Measurements from ENCODE around the gene CEP57L1. TPM values are rescaled to one million over a fixed set of nuclear protein-coding genes. Genes with fewer than 3 reads are reported as not detected.

Gene CEP57L1
- total and polyA plus RNA-seq, 9 of the 15 experiments (the other 6 are each of a cell fraction or from before 2014, with no cell fraction given): 39.4 to 88.6 (median 61.8) TPM

DNA sequence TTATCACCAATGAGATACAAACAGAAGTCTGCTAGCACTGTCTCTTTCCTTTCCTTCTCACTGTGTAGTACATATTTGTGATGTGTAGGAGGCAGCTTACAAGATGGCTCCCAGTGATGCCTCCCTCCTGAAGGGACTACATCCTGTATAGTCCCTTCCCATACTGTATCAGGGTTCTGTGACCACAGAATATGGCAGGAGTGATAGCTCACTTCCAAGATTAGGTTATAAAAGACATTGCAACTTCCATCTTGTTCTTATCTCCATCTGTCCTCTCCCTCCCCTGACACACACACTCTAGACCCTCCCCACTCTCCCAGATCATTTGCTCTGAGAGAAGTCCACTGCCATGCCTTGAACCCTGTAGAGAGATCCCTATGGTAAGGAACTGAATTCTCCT lies 38.6 kb upstream of the CEP57L1 start (continued):
- TF ChIP-seq, protein P1, sequence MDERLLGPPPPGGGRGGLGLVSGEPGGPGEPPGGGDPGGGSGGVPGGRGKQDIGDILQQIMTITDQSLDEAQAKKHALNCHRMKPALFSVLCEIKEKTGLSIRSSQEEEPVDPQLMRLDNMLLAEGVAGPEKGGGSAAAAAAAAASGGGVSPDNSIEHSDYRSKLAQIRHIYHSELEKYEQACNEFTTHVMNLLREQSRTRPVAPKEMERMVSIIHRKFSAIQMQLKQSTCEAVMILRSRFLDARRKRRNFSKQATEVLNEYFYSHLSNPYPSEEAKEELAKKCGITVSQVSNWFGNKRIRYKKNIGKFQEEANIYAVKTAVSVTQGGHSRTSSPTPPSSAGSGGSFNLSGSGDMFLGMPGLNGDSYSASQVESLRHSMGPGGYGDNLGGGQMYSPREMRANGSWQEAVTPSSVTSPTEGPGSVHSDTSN (CRISPR knock-in tag; IDR thresholded peaks at IDR 0.05; ENCODE audit: low read depth): no peak
- TF ChIP-seq, protein P1 (tag; conservative IDR thresholded peaks at IDR 0.05; ENCODE audit: low read depth): 0 out of 2 replicates have a peak, but pooled peaks have one; percentile 6
- peak; percentile 12; the same call in 1 of the 2 replicates for TF ChIP-seq TCF3 (CRISPR knock-in tag; IDR thresholded peaks at IDR 0.05)
- no peak for TF ChIP-seq EP300 (IDR thresholded peaks at IDR 0.05; ENCODE audit: low read length)
- TF ChIP-seq TRIM24 (IDR thresholded peaks at IDR 0.05): 0 out of 4 replicates have a peak, but pooled peaks of 1 of the 2 experiments have one; percentile 13
- 0 out of 2 replicates have a peak, but pooled peaks have one; percentile 37 for TF ChIP-seq ZNF589 (CRISPR knock-in tag; IDR thresholded peaks at IDR 0.05; ENCODE audit: low read depth)
- 0 out of 4 replicates have a peak, but pooled peaks of 1 of the 2 experiments have one; percentile 4 for TF ChIP-seq RAD21 (CRISPR knock-in tag; conservative IDR thresholded peaks at IDR 0.05 in 1 of 2, IDR thresholded peaks at IDR 0.05 in 1 of 2)
- no peak for TF ChIP-seq ZNF586 (CRISPR knock-in tag; conservative IDR thresholded peaks at IDR 0.05)
- no peak for TF ChIP-seq HNRNPK (IDR thresholded peaks at IDR 0.05; ENCODE audit: low read depth, low read length, poor library complexity, severe bottlenecking)
